Kidney epithelial cell (primary cell): ENCODE data around the gene KCTD12. TPM values are rescaled to one million over a fixed set of nuclear protein-coding genes. Genes with fewer than 3 reads are reported as not detected.

ENCODE experiments used
- DNase-seq: peaks from one replicate; pipeline ENCODE4 v3.0.0-alpha.2; 2010; ENCODE audit warnings: low read depth
- H3K27me3 ChIP-seq: 2 replicates; pipeline ENCODE4 v1.6.0; 2011; ENCODE audit warnings: low read length; ENCODE audit not compliant: control insufficient read depth, insufficient read depth
- H3K36me3 ChIP-seq: 2 replicates; pipeline ENCODE4 v1.5.1; 2011; ENCODE audit warnings: low read length; ENCODE audit not compliant: control insufficient read depth, insufficient read depth
- H3K4me3 ChIP-seq: 2 replicates; pipeline ENCODE4 v1.5.1; 2011; ENCODE audit warnings: low read depth, mild to moderate bottlenecking, control low read depth, low read length
- total RNA-seq: library from RNA; depleted of rRNA; stranded (reverse); fragments of >200 nt; gene quantifications from 2 replicates; pipeline ENCODE4 v1.2.3, GENCODE V29; 2015
- TF ChIP-seq, protein P1 (sequence below): IDR thresholded peaks from 2 replicates; pipeline ENCODE4 v1.5.1; 2011; ENCODE audit warnings: mild to moderate bottlenecking, moderate library complexity, low read length, control low read depth, inconsistent platforms; ENCODE audit not compliant: insufficient read depth, poor library complexity, severe bottlenecking

The KCTD12 gene
- total RNA-seq, 1 donor from 2014 or later = 5.4 TPM

DNA sequence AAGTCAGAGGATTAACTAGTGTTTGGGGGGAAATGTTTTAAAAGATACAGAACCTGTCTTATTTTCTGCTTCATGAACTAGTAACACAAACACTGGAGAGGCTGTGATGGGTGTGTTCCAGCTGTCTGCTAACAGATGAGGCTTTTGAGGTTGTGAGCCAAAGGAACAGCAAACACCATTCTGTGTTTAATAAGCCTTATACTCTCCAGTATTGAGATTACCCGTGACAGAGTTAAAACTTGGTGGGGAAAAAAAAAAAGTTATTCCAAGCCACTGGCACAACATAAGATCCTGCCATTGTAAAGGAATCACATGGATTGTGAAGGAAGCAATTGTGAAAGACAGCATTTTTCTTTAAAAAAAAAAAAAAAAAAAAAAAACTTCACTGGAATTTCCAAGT, 48.4 kb downstream of the KCTD12 start:
- no peak for DNase-seq
- H3K4me3 ChIP-seq = no peak overlapping the region
- TF ChIP-seq, protein P1, sequence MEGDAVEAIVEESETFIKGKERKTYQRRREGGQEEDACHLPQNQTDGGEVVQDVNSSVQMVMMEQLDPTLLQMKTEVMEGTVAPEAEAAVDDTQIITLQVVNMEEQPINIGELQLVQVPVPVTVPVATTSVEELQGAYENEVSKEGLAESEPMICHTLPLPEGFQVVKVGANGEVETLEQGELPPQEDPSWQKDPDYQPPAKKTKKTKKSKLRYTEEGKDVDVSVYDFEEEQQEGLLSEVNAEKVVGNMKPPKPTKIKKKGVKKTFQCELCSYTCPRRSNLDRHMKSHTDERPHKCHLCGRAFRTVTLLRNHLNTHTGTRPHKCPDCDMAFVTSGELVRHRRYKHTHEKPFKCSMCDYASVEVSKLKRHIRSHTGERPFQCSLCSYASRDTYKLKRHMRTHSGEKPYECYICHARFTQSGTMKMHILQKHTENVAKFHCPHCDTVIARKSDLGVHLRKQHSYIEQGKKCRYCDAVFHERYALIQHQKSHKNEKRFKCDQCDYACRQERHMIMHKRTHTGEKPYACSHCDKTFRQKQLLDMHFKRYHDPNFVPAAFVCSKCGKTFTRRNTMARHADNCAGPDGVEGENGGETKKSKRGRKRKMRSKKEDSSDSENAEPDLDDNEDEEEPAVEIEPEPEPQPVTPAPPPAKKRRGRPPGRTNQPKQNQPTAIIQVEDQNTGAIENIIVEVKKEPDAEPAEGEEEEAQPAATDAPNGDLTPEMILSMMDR = no peak
- H3K27me3 ChIP-seq = no peaks in the 10 kb centered on the region
- no peaks in the 10 kb centered on the region for H3K36me3 ChIP-seq

DNA sequence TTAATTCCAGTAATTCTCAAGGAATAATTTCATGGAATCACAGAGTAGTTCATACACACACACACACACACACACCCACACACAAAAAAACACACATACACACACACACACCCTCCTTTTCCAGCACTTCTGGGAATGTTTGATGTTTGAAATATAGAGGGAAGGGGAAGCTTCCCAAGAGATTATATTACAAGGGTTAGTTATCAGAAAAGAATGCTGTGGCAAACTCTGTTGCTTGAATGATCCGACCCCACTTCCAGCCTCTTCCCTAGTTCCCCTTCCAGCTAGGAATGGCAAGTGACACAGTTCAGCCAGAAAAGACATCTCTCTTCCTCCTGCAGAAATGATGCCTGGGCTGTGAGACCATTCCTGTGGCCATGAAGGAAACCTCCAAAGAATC, 49.9 kb downstream of the KCTD12 start:
- Histone ChIP-seq H3K27me3 (no peaks in the 10 kb centered on the region), H3K4me3 (no peak overlapping the region), H3K36me3 (no peaks in the 10 kb centered on the region)
- TF ChIP-seq, protein P1 = no peak
- DNase-seq = no peak

DNA sequence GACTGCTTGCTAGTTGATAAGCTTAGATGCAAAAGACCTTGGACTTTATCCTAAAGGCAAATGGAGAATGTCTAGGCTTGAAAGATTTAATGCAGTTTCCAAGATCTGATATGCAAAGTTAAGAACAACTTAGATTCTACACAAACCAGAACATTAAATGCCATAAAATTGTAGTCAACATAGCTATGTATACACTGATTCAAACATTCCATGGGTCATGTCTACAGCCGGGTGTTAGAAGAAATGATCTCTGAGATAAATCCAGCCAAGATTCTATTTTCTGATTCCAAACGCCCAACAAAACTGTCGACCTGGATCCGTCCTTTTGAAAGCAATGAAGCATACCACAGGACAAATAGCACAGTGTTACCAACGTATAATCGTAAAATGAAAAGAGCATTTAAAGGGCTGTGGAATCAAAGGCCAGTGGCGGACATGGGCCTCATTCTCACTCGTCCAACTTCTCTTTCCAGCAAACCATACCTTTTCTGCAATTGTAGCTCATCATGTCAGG, 52.7 kb downstream of the KCTD12 start:
- Histone ChIP-seq H3K36me3 (no peaks in the 10 kb centered on the region), H3K27me3 (no peaks in the 10 kb centered on the region), H3K4me3 (no peak overlapping the region)
- TF ChIP-seq, protein P1 = no peak
- no peak for DNase-seq

DNA sequence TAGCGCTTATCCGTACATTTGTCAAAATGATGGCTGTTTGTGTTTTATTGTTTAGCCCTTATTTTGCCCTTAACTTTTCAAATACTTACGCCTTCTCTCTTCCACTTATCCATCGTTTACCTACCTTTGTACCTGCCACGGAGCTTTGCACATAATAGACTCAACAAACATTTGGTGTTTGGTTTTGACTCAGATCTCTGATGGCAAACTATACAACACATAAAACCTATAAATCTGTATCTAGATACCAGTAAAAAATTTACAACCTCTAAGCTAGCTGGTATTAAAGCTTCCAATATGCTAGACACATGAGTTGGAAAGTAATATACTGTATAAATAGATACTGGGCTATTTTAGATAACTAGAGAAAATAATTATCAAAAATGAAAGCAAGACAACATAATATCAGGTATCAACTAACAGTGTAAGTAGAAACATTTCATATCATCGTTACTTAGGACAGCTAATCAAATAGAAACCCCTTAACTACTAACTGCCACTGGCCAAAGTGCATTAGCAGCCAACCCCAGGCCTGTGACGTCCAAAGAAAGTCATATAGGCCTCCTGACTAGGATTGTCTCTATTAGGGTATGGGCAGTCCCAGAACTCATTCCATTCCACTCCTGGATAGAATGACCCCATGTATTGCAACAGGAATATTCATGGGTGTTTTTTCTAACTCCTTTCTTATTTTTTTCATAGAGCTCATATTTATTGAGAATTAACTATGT, 53.8 kb downstream of the KCTD12 start:
- no peak for DNase-seq
- Histone ChIP-seq H3K27me3 (no peaks in the 10 kb centered on the region), H3K36me3 (no peaks in the 10 kb centered on the region), H3K4me3 (no peak overlapping the region)
- TF ChIP-seq, protein P1 = no peak

DNA sequence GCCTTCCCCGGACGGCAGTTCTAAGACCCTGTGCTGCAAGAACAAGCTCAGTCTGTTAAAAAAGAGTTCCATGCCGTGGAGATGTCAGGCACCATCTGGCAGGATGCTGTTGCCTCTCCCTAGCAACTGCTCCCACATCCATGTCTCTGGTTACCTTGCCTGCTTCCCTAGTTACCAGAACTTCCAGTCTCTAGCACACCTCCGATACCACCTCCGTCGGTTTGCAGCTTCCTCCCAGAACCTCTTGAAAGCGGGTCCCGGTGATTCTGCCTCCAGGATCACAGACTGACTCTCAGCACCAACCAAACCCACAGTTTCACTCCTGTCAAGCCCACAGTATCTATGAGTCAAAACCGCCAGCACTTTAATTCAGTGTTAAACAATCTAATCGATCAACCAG, 55.4 kb downstream of the KCTD12 start:
- TF ChIP-seq, protein P1 = no peak
- no peak for DNase-seq
- Histone ChIP-seq H3K4me3 (no peak overlapping the region), H3K27me3 (no peaks in the 10 kb centered on the region), H3K36me3 (no peaks in the 10 kb centered on the region)

Other genes with a start within 250 kb of the KCTD12 start
- not detected in 2 replicates for gene ACOD1, start 62.1 kb upstream of the KCTD12 start, total RNA-seq
- 20.5 and 26.4 TPM in 2 replicates for gene CLN5, start 105.7 kb upstream of the KCTD12 start, total RNA-seq
- 35.2 and 38.0 TPM in 2 replicates for gene FBXL3, start 140.8 kb upstream of the KCTD12 start, total RNA-seq